Tibial nerve (tissue), 3 donors: Measurements from ENCODE around the gene USP44.

Experiments used
- POLR2A ChIP-seq, 2 donors: fragments of 450-650 bp; IDR thresholded peaks; one replicate each; pipeline ENCODE4 v1.6.1; 2017; ENCODE audit warnings: antibody characterized with exemption in 2 of 2, mild to moderate bottlenecking in 2 of 2, moderate library complexity in 2 of 2
- TF ChIP-seq, protein P1 (sequence below), 5 experiments: fragments of 200-600 bp in 3 of 5; fragments of 450-650 bp in 2 of 5; sonication (generic) in 3 of 5; IDR thresholded peaks; one replicate each; pipeline ENCODE4 v1.5.1; 2016 to 2019; ENCODE audit warnings: antibody characterized with exemption in 5 of 5, mild to moderate bottlenecking in 3 of 5, moderate library complexity in 2 of 5

- TF ChIP-seq POLR2A (IDR thresholded peaks at IDR 0.05), result no peak
- TF ChIP-seq, protein P1, sequence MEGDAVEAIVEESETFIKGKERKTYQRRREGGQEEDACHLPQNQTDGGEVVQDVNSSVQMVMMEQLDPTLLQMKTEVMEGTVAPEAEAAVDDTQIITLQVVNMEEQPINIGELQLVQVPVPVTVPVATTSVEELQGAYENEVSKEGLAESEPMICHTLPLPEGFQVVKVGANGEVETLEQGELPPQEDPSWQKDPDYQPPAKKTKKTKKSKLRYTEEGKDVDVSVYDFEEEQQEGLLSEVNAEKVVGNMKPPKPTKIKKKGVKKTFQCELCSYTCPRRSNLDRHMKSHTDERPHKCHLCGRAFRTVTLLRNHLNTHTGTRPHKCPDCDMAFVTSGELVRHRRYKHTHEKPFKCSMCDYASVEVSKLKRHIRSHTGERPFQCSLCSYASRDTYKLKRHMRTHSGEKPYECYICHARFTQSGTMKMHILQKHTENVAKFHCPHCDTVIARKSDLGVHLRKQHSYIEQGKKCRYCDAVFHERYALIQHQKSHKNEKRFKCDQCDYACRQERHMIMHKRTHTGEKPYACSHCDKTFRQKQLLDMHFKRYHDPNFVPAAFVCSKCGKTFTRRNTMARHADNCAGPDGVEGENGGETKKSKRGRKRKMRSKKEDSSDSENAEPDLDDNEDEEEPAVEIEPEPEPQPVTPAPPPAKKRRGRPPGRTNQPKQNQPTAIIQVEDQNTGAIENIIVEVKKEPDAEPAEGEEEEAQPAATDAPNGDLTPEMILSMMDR (IDR thresholded peaks at IDR 0.05), result no peak
These were observed 55.8 kb downstream of the USP44 start for GRCh38 chr12:95495433-95495832.
